WERI-Rb-1 (cell line): ENCODE data around the gene BRINP3.
A peak's percentile ranks its signal among the peaks of the same experiment; 100 is the strongest.

Experiments
- DNase-seq: peaks from one replicate; pipeline ENCODE4 v3.0.0-alpha.2; 2020
- H3K27ac ChIP-seq: fragments of 250-450 bp; sonication (Bioruptor Pico); 2 replicates; pipeline ENCODE4 v1.5.1; 2020; ENCODE audit warnings: mild to moderate bottlenecking, moderate library complexity
- H3K27me3 ChIP-seq: fragments of 250-450 bp; sonication (Bioruptor Pico); 2 replicates; pipeline ENCODE4 v1.5.1; 2021; ENCODE audit warnings: mild to moderate bottlenecking, low read depth, moderate library complexity; ENCODE audit not compliant: insufficient read depth, severe bottlenecking
- H3K36me3 ChIP-seq: fragments of 250-450 bp; sonication (Bioruptor Pico); 2 replicates; pipeline ENCODE4 v1.5.1; 2020; ENCODE audit warnings: mild to moderate bottlenecking, moderate library complexity
- H3K4me3 ChIP-seq: 2 replicates; pipeline ENCODE4 v1.5.1; 2011; ENCODE audit warnings: low read depth, mild to moderate bottlenecking, control low read depth, low read length
- H3K9me3 ChIP-seq: fragments of 250-450 bp; sonication (Bioruptor Pico); 2 replicates; pipeline ENCODE4 v1.5.1; 2021; ENCODE audit warnings: mild to moderate bottlenecking, moderate library complexity; ENCODE audit not compliant: severe bottlenecking
- TF ChIP-seq, protein P1 (sequence below): IDR thresholded peaks from 2 replicates; pipeline ENCODE4 v1.5.1; 2011; ENCODE audit warnings: low read depth, mild to moderate bottlenecking, control low read depth, inconsistent platforms, low read length

The BRINP3 gene

DNA sequence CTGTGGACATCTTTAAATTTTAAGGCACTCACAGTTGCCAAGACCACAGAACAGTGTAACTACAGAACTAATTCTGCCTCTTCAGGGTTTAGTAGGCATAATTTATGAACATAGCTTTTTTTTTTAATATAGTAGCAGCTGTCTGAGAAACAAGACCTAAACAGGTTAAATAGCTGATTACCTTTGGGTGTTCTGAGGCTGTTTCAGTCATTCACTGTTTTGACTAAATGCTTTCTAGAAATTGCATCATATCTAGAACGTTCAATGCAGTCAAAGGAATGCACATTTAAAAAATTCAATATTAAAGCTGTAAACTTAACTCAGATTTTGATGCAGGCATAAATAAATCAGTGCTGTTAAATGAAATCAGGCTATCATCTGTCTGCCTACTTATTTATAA lies 101.6 kb downstream of the BRINP3 start:
- TF ChIP-seq, protein P1, sequence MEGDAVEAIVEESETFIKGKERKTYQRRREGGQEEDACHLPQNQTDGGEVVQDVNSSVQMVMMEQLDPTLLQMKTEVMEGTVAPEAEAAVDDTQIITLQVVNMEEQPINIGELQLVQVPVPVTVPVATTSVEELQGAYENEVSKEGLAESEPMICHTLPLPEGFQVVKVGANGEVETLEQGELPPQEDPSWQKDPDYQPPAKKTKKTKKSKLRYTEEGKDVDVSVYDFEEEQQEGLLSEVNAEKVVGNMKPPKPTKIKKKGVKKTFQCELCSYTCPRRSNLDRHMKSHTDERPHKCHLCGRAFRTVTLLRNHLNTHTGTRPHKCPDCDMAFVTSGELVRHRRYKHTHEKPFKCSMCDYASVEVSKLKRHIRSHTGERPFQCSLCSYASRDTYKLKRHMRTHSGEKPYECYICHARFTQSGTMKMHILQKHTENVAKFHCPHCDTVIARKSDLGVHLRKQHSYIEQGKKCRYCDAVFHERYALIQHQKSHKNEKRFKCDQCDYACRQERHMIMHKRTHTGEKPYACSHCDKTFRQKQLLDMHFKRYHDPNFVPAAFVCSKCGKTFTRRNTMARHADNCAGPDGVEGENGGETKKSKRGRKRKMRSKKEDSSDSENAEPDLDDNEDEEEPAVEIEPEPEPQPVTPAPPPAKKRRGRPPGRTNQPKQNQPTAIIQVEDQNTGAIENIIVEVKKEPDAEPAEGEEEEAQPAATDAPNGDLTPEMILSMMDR = no peak
- Histone ChIP-seq H3K36me3 (no peaks in the 10 kb centered on the region), H3K27me3 (no peaks in the 10 kb centered on the region), H3K27ac (no peak overlapping the region), H3K9me3 (no peaks in the 10 kb centered on the region), H3K4me3 (no peak overlapping the region)
- no peak for DNase-seq

DNA sequence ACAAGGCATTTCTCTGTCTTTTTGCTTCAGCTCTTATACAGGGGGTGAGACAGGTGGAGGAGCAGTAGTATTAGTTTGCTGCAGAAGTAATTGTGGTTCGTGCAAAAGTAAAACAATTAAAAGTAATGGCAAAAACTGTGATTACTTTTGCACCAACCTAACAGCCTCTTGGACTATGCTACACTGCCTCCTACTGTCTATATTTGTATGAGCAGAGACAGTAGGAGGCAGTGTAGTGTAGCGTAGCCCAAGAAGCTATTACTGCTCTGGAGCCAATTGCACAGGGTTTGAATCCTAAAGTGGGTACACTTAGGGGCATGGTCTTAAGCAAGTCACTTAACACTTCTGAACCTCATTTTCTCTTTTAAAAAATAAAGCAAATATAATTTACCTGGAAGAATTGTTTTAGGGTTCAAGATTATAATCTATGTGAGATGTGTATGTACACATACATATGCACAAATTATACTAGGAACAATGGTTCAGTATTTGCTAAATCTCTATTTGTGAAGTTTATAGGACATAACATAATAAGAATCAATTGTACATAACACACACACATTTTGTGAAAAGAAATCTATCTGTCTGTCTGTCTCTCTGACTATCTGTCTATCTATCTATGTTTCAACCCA lies 103.8 kb downstream of the BRINP3 start:
- H3K27ac ChIP-seq = no peak overlapping the region
- H3K4me3 ChIP-seq = no peak overlapping the region
- TF ChIP-seq, protein P1 = peak; percentile 53
- H3K9me3 ChIP-seq = no peaks in the 10 kb centered on the region
- H3K27me3 ChIP-seq = no peaks in the 10 kb centered on the region
- H3K36me3 ChIP-seq = no peaks in the 10 kb centered on the region
- DNase-seq = no peak

DNA sequence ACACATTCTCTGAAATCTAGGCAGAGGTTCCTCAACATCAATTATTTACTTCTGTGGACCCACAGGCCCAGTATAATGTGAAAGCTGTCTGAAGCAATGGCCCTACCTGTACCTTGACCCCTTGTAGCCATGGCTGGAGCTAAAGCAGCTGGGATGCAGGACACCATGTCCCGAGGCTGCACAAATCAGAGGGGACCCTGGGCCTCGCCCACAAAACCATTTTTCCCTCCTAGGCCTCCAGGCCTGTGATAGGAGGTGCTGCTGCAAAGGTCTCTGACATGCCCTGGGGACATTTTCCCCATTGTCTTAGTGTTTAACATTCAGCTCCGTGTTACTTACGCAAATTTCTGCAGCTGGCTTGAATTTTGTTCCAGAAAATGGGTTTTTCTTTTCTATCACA lies 110.5 kb downstream of the BRINP3 start:
- H3K4me3 ChIP-seq = no peak overlapping the region

GRCh38 chr1:190365283-190365682 lies 112.4 kb downstream of the BRINP3 start:
- H3K9me3 ChIP-seq = no peaks in the 10 kb centered on the region
- no peak overlapping the region for H3K4me3 ChIP-seq
- H3K27me3 ChIP-seq = no peaks in the 10 kb centered on the region
- TF ChIP-seq, protein P1 = no peak
- DNase-seq = no peak
- H3K27ac ChIP-seq = no peak overlapping the region
- no peaks in the 10 kb centered on the region for H3K36me3 ChIP-seq

More for the DNA sequence above, 110.5 kb downstream of the BRINP3 start:
- H3K27me3 ChIP-seq = no peaks in the 10 kb centered on the region
- no peak overlapping the region for H3K27ac ChIP-seq
- no peaks in the 10 kb centered on the region for H3K36me3 ChIP-seq
- H3K9me3 ChIP-seq = no peaks in the 10 kb centered on the region
- TF ChIP-seq, protein P1 = no peak
- no peak for DNase-seq

DNA sequence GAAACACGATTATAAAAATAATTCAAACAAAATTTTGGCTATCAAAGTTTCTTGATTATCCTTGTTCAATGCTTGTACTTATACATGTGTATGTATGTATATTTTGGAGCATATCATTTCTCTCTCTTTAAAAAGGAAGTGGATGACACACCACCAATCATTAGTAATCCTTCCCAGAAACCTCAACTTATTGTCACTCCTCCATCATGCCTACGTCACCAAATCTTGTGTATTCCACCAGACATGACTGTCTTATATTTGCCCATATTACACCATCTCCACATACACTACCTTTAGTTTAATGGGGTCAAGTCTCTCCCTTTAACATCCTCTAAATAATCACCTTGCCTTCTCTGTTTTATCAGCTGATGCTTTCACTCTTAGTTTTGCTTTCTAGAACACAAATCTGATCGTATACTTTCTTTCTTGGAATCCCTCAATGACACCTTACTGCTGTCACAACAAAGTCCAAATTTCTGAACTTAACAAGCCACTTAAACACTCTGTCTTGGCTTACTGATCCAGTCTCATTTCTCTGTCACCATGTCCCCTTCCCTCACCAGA lies 124.0 kb downstream of the BRINP3 start:
- H3K4me3 ChIP-seq = no peak overlapping the region
- no peaks in the 10 kb centered on the region for H3K27me3 ChIP-seq
- TF ChIP-seq, protein P1 = no peak
- no peaks in the 10 kb centered on the region for H3K36me3 ChIP-seq
- H3K27ac ChIP-seq = no peak overlapping the region
- no peaks in the 10 kb centered on the region for H3K9me3 ChIP-seq
- no peak for DNase-seq

GRCh38 chr1:190344454-190344853 lies 133.2 kb downstream of the BRINP3 start:
- no peaks in the 10 kb centered on the region for H3K9me3 ChIP-seq
- H3K27me3 ChIP-seq = no peaks in the 10 kb centered on the region
- no peaks in the 10 kb centered on the region for H3K36me3 ChIP-seq
- no peak overlapping the region for H3K4me3 ChIP-seq
- H3K27ac ChIP-seq = no peak overlapping the region
- TF ChIP-seq, protein P1 = no peak
- no peak for DNase-seq
